H1 (cell line): ENCODE measurements around the gene GLG1. TPM values are rescaled to one million over a fixed set of nuclear protein-coding genes. Genes with fewer than 3 reads are reported as not detected.

Experiments used
- ATF2 ChIP-seq: IDR thresholded peaks from 2 replicates; pipeline ENCODE4 v1.6.1; 2012; ENCODE audit warnings: low read length, inconsistent platforms
- GTF2F1 ChIP-seq: IDR thresholded peaks from 2 replicates; pipeline ENCODE4 v1.6.1; 2012; ENCODE audit warnings: low read depth, low read length, improper control_type of control experiment, borderline replicate concordance
- SRF ChIP-seq: IDR thresholded peaks from 2 replicates; pipeline ENCODE4 v1.6.1; 2011; ENCODE audit warnings: mild to moderate bottlenecking, low read depth, low read length, moderate library complexity
- polyA plus RNA-seq, 7 experiments: library from polyadenylated mRNA; depleted of rRNA in 3 of 7; stranded (reverse) in 5 of 7; unstranded in 2 of 7; fragments of >200 nt in 5 of 7; fragments of 200-250 nt in 2 of 7; gene quantifications; 1 replicate in 5 of 7; 2 replicates in 1 of 7; 4 replicates in 1 of 7; pipeline versions ENCODE4 v1.2.1 to v1.2.3, GENCODE V29; 2011 to 2013; ENCODE audit warnings: missing spikeins in 2 of 7, mixed read lengths in 2 of 7
- total RNA-seq: library from RNA; stranded (reverse); fragmentation: NEBNext Ultra II Directional; extraction: Animal tissue kit (Norgen Biotek cat#: 25700); gene quantifications from 2 replicates; pipeline ENCODE4 v1.2.1, GENCODE V29; 2021

GLG1 gene
- total and polyA plus RNA-seq, 2 of the 8 experiments (the other 6 are each of a cell fraction or from before 2014, with no cell fraction given) = 53.4 to 139 TPM

- TF ChIP-seq ATF2 (no peak), GTF2F1 (no peak), SRF (no peak)
Measured at GRCh38 chr16:74451951-74452758, 154.8 kb downstream of the GLG1 start (continued).
